ENCODE measurements around the gene CACNA1C.
"Not testable (repeated sequence)": the region's sequence is repeated elsewhere in the genome, so short reads cannot be mapped to it uniquely, and the experiment has no call there.

Gene CACNA1C

DNA sequence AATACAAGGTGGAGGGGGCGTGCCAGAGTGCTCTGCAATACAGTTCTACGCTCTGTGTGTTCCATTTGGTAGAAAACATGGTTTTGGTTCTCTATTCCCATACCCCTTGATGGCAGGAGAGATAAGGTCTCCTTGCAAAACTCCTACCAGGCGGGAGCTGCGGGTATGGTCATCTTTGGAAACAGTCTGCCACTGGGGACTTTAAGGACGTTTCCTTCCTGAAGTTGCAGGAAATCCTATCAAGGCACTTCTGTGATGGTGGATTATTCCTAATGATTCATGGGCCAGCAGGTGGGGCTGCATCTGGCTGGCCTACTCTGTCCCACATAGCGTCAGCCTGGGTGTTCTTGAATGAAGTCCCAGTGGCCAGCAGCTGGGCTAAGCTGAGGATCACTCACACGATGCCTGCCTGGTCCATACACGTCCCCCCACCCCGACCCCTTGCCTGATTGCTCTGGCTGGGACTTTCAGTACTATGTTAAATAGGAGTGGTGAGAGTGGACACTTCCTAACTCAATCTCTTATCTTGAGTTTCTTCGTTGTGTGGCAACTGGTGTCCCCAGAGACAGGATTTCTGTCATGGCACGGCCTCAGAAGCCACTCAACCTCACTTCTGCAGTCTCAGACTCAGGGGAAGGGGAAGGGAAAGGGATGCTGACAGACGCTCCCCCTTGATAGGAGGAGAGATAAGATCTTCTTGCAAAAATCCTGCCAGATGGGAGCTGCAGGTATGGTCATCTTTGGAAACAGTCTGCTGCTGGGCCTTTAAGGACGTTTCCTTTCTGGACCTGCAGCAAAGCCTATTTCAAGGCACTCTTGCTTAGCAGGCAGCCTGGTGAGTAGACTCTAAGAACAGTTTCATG is 680.9 kb downstream of the CACNA1C start:
- DNase-seq = no peak

DNA sequence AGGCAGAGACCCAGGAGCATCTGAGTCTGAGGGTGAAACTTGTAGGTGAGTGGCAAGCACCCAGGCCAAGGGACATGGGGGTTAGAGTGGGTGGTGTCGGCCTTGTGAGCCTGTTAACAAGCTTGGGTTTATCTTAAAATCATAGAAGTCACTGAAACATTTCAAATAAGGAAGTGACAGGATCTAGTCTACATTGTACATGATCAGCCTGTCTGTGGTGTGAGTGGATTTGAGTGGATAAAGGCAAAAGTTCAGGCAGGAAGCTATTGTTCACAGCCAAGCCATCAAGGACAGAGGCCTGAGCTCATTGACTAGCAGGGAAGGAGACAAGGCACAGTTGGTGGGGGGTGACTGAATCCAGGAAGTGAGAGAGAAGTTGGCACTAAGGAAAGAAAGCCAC is 682.6 kb downstream of the CACNA1C start:
- DNase-seq = no peak

DNA sequence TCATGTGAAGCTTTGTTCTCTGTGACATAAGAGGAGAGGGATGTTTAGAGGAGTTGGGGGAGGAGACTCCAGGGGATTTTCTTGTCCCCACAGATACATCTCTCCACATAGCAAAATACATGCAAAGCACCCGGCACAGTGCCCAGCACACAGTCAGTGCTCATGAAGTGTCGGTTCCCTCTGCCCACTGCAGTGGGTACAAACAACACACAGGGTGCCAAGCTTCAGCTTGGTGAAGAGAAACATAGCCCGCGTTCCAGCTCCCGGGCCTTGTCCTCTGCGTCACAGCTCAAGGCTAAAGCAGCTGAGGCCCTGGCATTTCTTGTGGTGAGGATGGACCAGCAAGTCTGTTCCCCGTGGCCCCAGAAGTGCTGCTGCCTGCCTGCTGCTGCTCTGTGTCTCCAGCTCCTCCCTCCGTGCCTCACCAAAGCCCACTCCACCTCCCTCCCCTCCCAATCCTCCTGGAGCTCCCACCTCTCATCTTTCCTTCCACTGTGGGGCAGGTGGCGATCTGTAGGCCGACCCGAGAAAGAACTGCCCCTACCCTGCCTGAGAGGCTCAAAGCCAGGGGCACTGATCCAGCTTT is 685.0 kb downstream of the CACNA1C start:
- no peak for DNase-seq

DNA sequence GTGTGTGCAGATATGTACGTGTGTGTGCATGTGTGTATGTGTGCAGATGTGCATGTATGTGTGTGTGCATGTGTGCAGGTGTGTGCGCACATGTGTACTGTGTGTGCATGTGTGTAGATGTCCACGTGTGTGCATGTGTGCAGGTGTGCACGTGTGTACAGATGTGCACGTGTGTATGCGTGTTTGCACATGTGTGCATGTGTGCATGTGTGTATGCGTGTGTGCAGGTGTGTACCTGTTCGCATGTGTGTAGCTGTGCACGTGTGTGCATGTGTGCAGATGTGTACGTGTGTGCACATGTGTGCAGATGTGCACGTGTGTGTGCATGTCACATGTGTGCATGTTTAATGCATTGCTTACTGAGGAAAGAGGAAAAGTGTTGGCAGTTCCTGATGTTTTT is 686.3 kb downstream of the CACNA1C start:
- no peak for DNase-seq

DNA sequence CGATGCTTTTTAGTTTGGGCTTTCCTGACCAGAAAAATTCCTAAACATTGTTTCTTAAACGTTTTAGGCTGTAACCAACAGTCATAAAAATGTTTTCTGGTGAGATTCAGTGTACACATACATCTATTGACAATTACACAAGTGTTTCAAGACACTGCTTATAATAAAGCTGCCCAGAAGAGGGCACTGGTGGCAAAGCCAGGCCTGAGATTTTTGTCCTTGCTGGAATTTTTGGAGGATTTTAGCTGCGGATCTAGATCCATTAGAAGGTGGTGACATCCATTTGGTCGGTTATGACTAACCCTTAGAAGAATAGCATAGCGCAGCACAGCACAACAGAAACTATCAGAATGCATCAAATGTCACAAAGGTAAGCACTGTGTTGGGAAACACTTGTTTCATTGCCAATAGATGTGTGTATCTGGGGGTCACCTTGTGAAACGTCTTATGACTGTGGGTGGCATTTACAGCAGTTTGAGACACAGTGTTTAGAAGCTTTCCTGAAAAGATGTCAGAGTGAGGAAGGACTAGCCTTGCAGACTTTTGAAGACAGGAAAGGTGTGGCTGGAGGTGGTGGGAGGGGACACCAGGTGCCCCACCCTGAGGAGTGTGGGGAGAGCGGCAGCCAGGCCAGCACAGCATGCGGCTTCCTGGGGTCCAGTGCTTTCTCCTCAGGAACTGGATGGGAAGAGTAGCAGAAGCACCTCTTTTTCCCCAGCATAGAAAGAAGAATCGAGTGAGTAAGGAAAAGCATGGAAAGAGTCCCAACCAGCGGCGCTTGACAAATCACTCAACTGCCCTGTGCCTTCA is 687.2 kb downstream of the CACNA1C start:
- no peak for DNase-seq

DNA sequence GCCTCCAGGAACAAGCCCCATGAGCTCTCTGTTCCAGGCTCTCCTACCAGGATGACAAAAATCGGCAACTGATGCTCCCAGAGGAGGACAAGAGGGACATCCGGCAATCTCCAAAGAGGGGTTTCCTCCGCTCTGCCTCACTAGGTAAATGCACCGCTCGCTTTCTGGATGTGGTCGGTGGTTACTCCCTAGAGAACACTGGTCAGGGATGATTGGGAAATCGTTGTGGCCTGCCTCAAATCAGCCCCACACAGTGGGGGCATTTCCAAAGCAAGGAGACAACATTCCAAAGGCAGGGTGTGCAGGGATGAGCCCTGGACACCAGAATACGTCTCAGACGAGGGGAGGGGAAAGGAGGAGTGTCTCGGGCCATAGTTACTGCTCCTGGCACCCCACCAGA is 689.2 kb downstream of the CACNA1C start:
- not testable (repeated sequence) for DNase-seq

DNA sequence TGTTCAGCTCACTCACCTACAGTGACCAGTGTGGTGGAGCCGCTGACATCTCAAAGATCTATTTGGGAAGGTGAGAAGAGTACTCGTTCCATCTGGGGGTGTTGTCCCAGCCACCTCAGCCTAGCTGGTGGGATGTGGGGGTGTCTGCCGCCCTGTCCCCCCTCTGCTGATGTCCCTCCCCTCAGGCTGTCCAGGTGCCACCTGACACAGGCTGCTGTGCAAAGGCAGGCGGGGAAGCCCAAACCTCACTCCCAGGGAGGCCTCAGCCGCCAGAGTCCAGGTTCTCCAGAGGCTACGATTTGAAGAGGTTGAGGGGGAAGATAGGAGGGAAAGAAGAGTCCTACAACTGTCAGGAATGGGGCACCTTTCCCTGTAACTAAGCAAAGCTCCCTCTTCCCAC is 690.7 kb downstream of the CACNA1C start:
- DNase-seq = no peak

DNA sequence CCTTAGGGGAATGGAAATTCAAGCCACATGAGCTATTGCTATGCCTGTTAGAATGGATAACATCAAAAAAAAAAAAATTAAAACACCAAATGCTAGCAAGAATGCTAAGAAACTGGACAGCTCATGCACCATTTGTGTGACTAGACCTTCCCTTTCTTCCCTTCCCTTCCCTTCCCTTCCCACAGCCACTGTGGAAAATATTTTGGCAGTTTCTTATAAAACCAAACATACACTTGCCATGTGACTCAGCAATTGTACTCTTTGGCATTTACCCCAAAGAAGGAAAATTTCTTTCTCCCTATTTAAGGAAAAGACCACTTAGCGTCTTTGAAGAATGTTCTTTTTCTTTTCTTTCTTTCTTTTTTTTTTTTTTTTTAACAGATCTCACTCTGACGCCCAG is 692.9 kb downstream of the CACNA1C start:
- DNase-seq = no peak

Data from activated gamma-delta T cell (primary cell).